Activated CD4-positive, alpha-beta T cell treated with anti-CD3 and anti-CD28 coated beads, Interleukin-2, amount 50 U/mL, for 4 hours (primary cell): ENCODE measurements around the gene SH3RF1.

ENCODE experiments used
- DNase-seq, 2 experiments: peaks; one replicate each; pipeline ENCODE4 v3.0.0-alpha.2; 2020

The SH3RF1 gene

DNA sequence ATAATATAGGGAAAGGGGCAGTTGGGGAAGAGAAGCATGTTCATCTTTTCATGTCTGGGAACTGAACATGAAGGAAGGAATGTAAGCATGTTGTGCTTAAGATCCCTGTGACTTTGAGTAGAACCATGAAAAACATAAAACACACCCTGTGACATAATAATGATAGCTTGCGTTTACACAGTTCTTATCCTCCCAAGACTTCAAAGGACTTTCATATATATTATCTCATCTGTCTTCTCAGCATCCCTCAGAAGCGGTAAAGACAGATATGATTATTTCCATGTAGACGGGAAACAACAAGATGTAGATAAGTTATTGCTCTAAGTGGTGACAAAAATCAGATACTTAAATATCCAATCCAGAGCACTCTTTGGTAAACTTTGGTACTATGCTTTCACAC, 3.3 kb upstream of the SH3RF1 start:
- no peak for DNase-seq

DNA sequence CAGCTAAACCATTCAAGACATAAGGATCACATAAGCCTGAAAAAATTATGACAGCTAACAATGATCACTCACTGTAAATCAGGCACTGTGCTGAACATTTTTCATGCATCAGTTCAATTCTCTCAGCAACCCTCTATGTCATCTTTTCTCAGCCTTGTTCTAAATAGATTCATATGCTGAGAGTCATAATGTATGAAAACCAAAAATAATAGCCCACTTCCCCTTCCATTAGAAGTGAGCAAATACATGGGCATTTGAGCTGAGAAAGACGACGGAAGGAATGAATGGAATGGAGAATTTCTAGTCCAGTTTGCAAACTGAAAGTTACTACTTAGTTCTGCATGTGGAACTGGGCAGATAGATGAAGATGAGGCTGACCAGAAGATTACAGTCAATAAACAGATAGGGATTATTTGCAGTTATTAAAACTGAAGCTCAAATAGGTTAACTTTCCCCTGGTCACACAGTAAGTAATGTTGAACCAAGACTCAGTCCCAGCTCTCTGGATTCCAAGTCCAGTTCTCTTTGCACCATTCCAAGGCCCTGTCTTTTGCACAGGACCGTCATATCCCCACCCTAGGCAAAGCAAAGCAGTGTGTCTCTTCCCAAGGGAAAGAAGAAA, 1.6 kb upstream of the SH3RF1 start:
- DNase-seq: no peak

- DNase-seq: no peak
Measured at GRCh38 chr4:169271692-169272007, 894 bp upstream of the SH3RF1 start.

- DNase-seq: no peak
Measured at GRCh38 chr4:169269916-169270809, 593 bp downstream of the SH3RF1 start.

- DNase-seq: no peak
Measured at GRCh38 chr4:169268951-169269760, 1.6 kb downstream of the SH3RF1 start.

GRCh38 chr4:169267070-169267469, 3.7 kb downstream of the SH3RF1 start:
- DNase-seq: no peak

GRCh38 chr4:169266661-169267060, 4.1 kb downstream of the SH3RF1 start:
- DNase-seq: no peak

DNA sequence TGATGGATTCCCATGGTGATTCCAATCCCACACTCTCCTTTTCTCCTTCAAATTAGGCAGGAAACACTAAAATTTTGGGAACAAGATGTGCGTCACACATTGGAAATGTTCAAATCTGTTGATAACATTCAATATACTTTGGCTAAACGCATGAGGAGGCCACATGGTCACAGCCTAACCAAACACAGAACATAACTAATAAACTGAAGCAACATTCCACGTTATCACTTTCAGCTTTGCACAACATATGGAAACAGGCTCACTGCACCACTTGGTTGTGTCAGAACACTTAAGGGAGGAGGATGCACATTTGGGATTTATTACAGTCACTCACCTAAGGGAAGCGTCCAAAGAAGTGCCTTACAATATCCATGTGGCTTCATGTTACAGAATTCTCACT, 4.7 kb downstream of the SH3RF1 start:
- DNase-seq: no peak

DNA sequence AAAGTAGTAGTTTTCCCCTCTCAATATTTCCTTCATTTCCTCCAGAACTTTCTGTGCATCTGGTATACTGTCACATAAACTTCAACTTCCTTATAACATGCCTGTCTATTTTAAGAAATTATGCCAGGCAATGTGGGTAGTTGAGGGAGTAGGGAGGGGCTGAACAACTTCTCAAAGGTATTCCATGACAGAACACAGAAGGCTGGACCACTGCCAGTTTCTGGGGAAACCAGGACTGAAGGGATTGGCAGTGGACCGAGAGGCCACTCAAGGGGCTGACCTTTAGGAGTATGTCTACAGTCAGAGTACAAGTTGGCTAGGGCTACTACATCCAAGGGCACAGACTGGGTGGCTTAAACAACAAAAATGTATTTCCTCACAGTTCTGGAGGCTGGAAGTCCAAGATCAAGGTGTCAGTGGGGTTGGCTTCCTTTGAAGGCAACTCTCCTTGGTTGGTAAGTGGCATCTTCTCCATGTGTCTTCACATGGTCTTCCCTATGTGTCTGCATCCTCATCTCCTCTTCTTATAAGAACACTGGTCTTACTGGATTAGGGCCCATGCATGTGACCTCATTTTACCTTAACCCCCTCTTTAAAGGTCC, 6.9 kb downstream of the SH3RF1 start:
- no peak for DNase-seq

DNA sequence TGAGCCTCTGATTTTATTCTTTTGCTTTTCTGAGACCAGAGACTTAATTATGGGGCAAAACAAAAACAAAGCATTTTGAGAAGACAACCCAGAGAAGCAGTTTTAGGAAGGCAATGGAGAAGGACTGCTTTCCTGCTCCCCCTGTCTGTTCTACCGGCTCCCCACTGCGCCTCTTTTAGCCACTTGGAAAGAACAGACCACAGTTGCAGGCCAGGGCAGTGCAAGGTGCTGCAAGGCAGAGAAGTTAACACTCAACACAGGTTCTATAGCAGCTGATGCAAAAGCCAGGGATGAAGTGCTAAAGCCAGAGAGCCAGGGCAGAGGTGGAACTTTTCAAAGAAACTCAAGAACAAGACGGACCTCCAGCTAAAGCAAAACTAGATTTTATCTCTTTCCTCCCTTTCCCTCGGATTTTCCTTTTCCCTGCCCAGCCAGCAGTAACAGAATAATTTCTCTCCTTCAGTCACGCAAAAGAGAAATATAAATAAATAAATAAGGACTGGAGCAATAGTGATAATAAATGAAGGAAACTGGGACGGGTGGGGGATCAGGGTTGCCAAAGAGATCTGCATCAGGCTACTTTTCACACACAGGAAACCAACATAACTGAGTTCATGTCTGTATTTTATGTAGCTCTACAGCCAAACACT, 10.4 kb downstream of the SH3RF1 start:
- no peak for DNase-seq

DNA sequence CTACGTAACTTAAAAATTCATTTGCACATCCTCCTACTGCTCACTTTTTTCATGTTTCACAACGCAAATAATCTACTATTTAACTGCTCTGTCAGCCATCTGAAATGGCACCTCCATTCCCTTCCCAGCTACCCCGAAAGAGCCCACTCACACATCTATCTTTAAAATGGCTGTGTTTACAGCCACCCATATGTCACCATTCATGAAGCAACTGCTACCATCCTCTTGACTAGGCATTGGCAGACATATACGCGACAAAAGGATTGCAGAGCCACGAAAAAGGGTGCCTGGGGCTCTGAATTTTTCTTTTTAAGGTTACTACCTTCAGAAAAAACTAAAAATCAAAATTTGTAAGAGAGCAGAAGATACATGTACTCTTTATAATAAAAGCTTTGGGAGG, 11.5 kb downstream of the SH3RF1 start:
- DNase-seq: no peak

DNA sequence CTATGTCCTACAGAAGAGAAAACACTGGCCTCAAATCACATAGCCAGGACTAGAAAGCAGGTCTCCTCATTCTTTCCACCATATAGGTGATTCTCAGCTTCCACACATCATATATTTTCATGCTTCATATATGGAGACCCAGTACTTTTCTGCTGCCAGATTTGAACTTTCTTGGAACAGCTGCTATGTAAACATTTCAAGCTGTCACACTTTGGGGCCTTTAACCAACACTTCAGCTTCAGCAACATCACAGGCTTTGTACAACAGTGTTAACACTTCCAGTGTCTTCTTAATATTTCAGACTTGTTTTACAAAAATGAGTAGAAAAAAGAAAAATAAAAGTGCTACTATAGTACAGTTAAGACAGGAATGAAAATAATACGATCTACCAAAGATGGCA, 12.6 kb downstream of the SH3RF1 start:
- DNase-seq: no peak

GRCh38 chr4:169256856-169257761, 13.6 kb downstream of the SH3RF1 start:
- no peak for DNase-seq

GRCh38 chr4:169256101-169256612, 14.6 kb downstream of the SH3RF1 start:
- DNase-seq: no peak

DNA sequence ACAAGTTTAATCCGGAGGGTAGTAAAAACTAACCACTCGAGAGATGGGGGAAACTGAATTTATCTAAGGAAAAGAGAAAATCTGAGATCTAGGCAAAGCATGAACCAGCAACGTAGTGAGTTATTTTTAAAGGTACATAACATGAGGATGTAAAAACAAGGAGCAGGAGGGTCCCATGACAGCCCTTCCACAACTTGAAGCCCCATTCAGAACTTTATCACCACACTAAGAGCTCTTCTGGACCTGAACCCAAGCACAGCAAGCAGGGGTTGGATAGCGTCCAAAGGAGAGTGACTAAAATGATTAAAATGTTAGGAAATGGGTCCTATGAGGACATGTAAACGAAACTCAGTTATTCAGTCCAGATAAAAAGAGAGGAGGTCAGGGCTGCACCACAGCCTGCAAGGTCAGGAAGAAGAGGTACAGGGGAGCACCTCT, 16.2 kb downstream of the SH3RF1 start:
- no peak for DNase-seq

DNA sequence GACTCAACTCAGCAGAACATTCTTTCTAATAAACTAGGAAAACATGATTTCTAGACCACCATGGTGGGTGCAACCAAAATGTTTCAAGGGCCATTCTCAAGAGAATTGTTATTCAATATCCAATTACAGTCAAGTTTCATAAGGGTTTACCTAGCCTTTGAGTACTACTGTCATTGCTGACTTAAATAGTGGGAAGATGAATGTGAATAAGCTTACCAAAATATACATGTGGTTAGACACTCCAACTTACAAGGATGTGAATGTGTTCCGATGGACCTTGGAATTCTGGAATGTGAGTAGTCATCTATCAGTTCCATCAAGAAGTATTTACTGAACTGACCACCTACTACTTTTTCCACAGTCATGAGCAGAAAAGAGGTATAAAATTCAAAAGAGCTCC, 16.9 kb downstream of the SH3RF1 start:
- DNase-seq: no peak

GRCh38 chr4:169253113-169253671, 17.6 kb downstream of the SH3RF1 start:
- no peak for DNase-seq

DNA sequence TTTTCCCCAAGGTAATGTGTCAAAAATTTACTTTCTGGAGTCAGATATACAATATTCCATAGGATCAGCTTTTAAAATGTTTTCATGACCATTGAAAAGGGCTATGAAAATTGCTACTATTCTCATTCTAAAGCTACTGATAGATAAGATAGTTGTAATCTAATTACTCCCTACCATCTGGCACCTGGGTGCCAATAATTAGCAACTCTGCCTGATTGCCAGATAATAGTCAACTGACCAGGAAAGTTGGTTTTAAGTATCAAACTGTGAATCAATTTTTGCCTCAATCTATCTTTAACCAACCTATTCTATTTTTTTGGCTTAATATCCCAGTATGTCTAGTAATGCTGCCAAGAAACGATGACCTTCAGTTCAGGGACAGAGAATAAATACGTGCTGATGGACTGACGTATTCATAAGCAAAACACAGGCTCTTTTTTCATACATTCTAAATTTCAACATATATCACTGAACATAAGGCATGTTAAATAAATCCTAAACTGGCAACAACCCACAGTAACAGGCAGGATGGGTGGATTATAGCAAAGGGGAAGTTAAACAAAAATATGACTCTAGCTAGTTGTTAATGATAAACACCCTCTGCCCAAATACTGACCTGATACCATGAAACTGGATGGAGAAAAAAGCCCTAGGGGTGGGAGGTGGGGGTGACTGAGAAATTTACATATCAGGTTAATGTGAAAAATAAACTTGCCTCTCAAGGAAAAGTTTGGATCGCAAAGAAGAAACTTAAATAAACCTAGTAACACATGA, 18.2 kb downstream of the SH3RF1 start:
- DNase-seq: no peak

- DNase-seq: no peak
Measured at GRCh38 chr4:169251291-169252235, 19.2 kb downstream of the SH3RF1 start.
